MM.1S (cell line): ENCODE measurements around the gene TCTA.

ENCODE experiments used
- EZH2phosphoT487 ChIP-seq: fragments of 300-600 bp; sonication (generic); IDR thresholded peaks from 2 replicates; pipeline ENCODE4 v1.6.1; 2018; ENCODE audit warnings: antibody characterized with exemption, low read length
- TF ChIP-seq, protein P1 (sequence below): fragments of 300-600 bp; sonication (generic); IDR thresholded peaks from 2 replicates; pipeline ENCODE4 v1.5.1; 2016; ENCODE audit warnings: antibody characterized with exemption, low read length, mixed read lengths

DNA sequence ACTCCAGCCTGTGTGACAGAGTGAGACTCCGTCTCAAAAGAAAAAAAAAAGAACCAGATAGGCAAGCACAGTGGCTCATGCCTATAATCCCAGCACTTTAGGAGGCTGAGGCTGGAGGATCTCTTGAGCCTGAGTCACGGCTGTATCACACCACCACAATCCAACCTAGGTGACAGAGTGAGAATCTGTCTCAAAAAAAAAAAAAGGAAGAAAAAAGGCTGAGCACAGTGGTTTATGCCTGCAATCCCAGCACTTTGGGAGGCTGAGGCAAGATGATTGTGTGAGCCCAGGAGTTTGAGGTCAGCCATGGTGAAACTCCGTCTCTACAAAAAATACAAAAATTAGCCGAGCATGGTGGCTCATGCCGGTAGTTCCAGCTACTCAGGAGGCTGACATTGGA lies 22.5 kb downstream of the TCTA start:
- TF ChIP-seq, protein P1, sequence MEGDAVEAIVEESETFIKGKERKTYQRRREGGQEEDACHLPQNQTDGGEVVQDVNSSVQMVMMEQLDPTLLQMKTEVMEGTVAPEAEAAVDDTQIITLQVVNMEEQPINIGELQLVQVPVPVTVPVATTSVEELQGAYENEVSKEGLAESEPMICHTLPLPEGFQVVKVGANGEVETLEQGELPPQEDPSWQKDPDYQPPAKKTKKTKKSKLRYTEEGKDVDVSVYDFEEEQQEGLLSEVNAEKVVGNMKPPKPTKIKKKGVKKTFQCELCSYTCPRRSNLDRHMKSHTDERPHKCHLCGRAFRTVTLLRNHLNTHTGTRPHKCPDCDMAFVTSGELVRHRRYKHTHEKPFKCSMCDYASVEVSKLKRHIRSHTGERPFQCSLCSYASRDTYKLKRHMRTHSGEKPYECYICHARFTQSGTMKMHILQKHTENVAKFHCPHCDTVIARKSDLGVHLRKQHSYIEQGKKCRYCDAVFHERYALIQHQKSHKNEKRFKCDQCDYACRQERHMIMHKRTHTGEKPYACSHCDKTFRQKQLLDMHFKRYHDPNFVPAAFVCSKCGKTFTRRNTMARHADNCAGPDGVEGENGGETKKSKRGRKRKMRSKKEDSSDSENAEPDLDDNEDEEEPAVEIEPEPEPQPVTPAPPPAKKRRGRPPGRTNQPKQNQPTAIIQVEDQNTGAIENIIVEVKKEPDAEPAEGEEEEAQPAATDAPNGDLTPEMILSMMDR = no peak
- no peak for TF ChIP-seq EZH2phosphoT487
